AG08396 (cell line): Measurements from ENCODE around the gene MYL3.

Experiments
- DNase-seq: peaks from one replicate; pipeline ENCODE4 v3.0.0; 2012; ENCODE audit warnings: low spot score, mixed read lengths

MYL3 gene

DNA sequence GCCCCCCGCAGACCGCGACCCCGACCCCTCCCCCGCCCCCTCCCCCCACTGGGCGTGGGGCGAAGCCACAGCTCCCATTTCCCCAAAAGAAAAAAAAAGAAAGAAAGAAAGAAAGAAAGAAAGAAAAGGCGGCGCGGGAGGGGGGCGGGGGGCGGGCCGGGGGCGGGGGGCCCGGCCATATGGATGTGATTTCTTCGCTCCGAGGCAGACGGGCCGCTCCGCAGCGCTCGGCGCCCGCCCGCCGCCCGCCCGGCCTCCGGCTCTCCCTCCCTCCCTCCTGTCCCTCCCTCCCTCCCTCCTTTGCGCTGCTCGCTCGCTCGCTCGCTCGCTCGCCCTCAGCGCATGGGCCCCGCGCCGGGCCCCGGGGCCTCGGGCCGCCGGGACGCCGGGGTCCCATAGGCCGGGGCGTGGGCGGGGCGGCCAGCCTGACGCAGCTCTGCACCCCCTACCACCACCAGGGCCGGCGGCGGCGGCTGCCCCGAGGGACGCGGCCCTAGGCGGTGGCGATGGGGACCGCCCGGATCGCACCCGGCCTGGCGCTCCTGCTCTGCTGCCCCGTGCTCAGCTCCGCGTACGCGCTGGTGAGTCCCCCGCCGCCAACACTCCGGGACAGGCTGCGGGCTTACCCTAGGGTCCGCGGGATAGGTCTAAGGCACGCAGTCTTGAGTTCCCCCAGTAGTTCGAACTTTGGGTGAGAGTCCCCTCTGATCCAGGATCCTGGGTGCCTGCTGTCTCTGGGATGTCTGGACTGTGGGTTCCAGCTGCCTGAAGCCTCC is 20.0 kb upstream of the MYL3 start:
- DNase-seq = peak; percentile 80

DNA sequence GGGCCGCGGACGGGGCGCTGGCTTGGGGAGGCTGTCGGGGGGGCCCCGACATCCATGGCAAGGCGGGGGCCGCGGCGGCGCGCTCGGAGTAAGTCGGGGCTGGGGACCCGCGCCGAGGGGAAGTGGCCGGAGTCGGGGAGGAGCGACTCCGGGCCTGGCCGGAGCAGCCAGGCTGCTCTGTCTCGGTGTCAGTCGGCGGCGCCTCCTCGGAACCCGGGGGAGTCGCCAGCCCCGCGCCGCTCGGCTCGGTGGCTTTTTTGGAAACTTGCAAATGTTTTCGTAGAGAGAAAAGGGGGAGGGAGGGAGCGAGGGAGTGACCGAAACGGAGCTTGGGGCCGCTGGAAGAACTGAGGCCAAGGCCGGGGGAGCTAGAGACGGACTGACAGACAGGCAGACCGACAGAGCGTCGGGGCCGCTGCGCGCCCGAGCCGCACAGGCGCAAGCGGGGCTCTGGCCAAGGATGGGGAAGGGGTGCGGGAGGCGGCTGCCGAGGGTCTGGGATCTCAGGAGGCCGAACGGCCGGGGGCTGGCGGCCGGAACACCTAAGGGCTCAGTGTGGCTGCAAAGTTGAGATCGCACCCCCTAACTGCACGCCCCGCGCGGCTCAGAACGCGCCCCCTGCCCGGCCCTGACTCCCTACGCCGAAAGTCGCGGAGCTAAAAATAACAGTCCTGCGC is 19.3 kb upstream of the MYL3 start:
- peak; percentile 45 for DNase-seq

DNA sequence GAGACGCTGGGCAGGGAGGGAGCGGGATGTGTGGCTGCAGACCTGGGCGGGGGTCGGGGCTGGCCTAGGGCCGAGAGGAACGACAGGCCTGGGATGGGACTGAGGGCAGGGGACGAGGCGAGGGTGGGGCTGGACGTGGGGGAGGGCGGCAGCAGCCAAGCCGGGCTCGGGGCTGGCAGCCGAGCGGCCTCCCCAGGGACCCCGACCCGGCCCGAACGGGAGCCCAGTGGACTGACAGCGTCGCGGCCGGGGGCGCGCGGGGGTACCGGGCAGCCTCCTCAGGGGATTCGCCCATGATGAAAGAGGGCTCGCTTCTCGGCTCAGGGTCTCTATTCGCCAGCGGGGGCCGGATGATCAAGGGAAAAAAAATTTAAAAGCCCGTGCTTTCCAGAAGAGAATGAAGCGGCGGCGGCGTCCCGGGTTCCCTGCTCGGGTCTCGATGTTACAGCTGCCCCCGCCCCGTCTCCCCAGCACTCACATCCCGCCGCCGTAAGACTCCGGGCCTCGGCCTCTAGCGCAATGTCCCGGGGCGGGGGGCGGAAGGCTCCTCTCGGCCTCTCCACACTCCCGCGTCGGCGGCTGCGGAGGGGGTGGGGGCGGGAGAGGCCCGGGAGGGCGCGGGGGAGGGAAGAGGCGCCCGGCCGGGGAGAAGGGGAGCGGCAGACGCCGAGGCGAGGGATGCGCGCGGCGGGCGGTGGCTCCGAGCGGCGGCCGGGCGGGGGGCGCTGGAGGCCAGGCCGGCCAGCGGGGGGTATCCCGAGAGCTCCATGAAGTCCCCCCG is 18.5 kb upstream of the MYL3 start:
- DNase-seq = peak; percentile 48

DNA sequence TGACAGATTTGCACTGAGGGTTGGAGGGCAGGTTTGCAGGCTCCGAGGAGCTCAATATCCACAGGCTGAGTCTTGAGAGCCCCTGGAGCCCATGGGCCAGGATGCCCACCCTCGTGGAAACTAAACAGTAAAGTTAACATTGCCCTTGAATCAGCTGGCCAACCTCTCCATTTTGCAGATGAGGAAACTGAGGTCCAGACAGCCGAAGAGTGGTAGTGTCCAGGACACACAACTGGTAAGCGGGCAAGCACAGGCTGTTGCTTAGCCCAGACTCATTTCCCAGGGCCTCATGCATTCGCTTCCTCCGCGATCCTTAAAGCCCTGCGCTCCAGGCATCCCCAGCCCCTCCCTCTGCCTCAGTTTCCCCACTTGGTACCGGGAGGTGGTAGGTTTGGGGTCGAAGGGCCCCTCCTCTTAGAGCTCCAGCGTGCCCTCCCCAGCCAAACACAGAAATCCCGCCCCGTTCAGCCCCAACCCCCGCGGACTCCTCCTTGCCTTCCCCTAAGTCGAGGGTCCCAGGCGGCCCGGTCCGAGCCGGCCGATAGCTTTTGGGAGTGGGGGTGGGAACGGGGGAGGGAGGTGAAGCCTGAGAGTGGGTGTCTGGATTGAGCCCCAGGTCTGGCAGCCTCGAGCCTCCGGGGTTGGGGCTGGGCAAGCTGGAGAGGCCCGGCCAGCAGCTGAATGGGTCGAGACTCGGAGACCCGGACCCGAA is 17.8 kb upstream of the MYL3 start:
- no peak for DNase-seq

DNA sequence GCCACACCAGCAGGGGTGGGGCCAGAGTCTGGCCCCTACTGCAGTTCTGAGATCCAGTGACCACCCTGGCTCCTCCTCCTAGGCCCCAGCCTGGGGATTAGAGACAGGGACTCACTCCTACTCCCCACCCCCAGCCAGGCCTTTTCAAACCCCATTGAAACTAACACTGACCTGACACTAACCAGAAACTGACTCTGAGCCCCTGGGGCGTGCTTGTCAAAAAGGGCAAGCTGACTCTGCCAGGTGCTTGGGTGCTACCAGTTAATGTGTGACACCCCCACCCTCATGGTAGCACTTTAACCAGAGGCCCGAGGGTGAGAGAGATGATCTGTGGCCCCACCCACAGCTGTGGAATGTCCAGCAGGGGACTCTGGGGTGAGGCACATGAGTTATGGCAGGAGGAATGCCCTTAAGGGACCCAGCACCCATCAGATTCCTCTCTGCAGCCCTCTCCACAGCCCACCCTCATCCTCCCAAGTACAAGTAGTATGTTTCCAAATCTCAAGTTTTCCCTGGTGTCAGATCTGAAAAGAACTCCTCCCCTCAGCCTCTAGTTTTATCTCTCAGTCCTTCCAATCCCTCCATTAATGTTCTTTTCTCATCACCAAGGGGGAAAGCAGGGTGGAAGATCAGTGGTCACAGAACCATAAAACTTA is 15.7 kb upstream of the MYL3 start:
- no peak for DNase-seq

DNA sequence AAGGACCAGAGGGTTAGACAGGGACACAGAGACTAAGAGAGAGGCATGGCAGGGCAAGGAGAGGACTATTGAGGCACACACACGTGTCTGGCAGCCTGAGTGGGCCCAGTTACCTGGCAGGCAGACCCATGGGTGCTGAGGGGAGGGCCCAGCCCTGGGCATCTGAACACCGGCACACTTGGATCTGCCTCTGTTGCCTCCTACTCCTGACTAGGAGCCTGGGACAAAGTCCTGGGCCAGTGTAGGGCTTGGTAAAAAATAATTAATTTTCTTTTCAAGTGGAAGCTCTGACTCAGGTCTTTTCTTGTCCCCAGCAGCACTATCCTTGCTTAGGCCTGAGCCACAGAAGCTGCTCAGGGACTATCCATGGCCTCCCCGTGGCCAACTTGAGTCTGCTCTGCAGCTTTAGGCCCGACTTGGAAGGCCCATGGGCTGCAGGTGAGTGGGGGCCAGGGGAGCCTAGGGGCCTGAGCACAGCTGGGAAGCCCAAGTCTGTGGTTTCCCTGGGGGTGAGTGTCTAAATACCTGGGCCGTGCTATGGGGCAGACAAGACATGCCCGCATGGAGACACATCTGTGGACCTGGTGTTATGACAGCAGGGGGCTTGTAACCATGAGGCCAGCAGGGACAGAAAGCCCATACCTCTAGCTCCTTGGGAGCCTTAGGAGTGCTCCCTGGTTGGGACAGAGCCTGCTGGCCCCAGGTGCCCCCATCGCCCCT is 14.3 kb upstream of the MYL3 start, which contains the start of gene PTH1R:
TSS of gene PTH1R (plus strand) at position 316 of the 720 bp plus-strand sequence. CDS start 5,839 bp downstream, outside the sequence.
- no peak for DNase-seq

DNA sequence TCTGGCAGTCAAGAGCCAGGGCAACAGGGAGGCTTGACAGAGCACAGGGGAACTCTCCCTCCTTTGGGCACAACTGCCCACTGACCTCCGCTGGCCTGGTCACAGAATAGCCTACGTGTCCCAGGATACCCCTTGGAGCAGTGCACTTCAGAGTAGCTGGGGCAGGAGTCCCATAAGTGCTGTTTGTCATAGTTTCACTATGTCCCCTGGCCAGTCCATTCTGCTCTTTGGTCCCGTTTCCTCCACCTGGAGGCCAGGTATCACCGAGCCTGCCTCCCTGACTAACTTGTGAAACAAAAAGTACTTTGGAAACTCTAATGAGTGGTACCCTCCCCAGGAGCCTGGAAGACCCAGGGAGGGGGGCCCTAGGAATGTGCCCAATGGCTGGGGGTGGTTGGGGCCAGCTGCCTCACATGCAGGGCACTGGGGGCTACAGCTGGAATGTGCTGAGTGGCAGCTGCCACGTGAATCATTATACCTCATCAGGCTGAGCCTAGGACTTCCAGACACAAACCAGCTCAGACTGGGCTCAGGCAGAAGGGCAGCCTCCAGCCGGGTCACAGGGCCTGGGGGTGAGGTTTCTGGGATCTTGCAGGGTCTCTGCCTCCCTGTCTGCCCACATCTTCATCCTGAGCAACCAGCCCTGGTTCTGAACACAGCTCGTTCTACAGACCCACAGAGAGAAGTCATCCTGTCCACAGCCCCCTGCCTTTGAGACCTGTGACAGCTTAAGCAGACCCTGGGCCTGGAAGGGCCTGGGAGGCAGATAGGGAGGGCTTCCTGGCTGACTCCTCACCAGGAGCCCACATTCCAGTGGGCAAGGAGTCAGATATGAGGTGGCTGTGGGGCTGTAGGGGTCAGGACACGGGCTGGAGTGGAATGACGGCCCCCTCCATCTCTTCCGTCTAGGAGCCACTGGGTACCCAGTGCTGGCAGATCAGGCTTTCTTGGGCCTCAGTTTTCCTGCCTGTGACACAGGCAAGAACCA is 13.4 kb upstream of the MYL3 start:
- DNase-seq = no peak

DNA sequence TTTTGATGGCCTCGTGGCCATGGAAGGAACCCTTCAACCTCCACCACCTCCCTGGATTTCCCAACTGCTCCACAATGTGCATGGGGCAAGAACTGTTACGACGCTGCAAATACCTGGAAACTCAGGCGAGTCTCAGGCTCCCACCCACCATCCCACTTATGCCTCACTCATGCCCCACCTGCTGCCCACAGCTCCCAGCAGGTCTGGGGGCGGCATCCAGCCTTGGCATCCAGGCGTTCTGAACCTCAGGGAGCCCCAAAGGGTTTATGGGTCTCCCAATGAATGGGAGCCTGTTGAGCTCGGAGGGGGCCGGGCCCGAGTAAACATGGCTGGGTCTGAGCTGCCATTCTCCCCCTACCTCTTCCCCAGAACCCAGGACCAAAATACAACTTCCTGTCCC is 12.3 kb upstream of the MYL3 start:
- no peak for DNase-seq

DNA sequence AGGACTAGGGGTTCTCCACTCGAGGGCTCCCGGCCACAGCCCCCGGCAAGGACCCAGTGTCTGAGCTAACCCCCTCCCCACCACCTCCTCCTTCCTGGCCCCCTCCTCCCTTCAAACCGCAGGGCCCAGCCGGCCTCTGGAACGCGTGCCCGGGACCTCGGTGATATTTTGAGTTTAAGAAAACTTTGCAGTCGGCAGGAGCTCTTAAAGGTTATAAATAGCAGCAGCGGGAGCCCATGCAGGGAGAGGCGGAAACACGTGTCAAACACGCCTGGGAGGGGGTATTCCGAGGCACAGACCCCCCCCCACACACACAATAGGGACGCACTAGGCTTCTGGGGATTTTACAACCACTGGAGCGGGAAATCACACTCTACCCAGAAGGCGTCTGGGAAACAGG is 11.2 kb upstream of the MYL3 start:
- DNase-seq = no peak

DNA sequence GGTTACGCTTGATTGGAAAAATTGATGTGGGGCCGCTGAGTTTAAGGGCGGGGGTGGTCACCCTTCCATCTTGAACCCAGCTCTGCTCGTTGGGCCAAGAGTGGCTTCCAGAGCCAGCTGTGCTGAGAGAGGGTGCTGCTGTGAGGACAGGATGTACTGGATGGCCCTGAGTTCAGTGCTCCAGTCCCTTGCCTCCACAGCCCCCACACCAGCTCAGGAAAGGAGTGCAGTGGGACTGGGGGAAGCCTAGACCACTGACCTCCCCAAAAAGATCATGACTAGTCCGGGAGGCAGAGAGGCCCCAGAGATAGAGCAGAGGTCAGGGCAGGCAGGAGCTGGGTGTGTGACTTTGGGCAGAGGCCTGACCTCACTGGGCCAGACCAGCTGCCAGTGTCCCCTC is 10.3 kb upstream of the MYL3 start:
- no peak for DNase-seq

DNA sequence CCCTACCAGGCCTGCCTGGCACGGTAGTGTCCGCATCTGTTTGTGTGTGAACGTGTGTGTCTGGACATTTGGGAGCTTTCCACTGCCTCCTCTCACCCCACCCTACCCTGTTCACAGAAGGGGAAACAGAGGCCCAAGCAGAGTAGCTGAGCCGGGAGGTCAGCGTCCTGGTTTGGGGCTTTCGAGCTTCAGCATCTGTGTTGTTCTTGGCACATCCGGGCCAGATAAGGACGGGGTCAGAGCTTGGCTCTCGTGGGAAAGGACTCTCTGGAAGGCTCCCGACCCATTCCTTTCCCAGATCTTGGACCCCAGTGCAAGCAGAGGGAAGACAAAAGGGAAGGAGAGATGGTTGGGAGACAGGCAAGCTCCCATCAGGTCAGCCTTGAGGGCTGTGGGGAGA is 8.0 kb upstream of the MYL3 start:
- DNase-seq = no peak

DNA sequence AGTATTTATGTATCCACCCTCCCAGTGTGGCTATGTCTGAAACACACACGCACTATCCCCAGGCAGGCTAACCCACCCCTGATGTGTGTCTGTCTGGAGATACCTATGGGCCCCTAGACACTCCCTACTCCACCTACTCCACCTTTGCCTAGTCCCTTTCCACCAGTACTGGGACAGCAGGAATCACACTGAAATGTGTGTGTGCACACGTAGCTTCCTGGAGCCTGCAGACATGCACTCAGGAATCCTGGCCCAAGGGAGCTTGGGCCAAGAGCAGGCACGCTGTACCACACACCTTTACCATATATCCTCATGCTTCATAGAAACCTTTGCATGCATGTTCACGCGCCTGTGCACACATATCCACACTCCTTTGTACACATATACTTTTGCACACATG is 7.4 kb upstream of the MYL3 start:
- DNase-seq = no peak

DNA sequence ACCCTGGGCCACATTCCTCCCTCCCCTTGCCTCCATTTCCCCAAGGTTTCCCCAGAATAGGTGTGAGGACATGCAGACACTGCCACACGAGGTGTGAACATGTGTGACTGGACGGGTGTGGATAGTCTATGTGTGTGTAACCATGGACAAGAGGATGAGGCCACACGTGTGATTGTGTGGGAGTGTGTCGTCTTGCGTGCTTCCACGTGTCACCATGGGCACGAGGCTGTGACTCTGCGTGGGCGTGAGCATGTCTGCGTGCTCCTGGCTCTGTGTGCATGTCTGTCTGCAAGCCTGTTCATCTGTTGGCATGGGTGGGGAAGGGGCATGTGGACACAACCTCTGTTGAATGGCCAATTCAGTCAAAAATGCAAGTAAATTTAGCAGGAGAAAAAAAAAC is 6.2 kb upstream of the MYL3 start:
- no peak for DNase-seq

DNA sequence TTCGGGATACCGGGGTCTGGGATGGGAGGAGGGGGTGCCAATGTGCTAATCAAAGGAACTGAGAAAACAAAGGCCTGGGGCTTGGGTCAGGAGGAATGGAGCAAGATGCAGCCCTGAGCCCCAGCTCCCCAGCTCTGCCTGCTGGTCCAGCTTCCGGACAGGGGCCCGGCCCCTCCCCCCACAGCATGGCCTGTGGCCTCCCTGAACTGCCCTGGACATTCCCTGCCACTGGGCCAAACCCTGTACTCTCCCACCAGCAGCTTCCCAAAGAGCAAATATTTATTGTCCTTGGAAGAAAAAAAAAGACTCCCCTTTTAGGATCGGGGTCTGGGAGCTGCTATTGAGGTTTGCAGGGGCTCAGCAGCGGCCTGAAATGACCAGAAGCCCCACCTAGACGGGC is 5.7 kb upstream of the MYL3 start:
- no peak for DNase-seq

DNA sequence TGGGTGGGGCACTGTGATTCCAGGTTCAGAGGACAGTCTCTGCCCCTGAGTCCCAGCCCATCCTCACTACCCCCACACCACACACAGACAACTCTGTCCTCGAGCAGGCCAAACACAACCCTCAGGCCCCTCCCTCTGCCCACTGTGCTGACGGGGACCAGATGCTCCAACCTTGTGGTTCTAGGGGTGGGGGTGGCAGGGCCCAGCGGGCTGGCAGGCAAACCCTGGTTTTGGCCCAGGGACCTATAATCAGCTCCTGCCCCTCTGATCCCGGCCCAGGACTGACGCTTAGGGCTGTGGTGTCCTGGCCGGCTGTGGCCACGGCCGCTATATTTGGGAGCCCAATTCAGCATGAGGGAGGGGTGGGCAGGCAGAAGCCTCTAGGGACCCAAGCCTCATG is 5.0 kb upstream of the MYL3 start:
- no peak for DNase-seq

DNA sequence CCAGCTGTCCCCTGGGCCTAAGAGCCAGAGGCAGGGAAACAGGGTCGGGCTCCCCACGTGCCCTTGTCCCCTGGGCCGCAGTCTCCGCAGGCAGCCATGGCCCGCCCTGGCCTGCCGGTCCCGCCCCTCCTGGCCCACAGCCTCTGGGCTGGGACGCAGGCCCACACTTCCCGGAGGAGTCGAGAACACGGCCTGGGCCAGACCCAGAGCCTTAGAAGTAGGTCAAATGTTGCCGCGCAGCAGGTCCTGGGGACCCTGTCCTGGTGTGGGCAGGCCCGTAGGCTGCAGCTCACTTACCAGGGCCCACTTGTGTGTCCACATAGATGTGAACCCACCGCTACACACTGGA is 4.3 kb upstream of the MYL3 start:
- DNase-seq = peak; percentile 66

DNA sequence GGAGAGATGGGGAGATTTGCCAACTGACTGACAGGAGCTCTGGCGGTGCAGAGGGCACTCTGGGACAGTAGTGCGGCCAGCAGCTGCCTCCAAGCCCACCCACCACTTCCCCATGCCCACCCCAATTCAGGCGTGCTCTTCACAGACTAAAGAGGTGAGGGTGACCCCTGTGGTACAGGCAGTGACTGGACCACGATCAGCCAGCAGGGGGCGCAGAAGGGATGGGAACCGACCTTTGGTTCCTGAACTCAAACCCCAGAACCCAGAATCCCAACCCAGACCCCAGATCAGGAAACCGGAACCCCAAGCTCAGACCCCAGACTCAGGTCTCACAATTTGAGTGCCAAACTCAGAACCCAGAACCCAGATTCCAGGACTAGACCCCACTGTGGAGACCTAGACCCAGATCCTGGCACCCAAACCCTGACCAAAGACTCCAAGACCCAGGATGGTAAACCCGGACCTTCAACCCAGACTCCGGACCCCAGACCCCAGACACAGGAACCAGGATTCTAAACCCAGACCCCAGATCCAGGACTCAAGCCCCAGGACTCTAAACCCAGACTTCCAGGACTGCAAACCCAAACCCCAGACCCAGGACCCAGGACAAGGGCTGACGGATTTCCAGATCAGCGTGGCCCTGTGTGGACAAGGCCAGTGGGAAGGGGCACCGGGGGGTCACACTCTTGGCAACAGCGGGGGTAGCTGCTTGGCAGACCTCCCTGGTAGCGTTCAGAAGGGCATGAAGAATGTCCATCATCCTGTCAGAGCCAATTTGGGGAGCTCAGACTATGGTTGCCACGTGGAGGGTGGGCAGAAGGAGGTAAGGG is 3.7 kb upstream of the MYL3 start:
- peak; percentile 85 for DNase-seq

DNA sequence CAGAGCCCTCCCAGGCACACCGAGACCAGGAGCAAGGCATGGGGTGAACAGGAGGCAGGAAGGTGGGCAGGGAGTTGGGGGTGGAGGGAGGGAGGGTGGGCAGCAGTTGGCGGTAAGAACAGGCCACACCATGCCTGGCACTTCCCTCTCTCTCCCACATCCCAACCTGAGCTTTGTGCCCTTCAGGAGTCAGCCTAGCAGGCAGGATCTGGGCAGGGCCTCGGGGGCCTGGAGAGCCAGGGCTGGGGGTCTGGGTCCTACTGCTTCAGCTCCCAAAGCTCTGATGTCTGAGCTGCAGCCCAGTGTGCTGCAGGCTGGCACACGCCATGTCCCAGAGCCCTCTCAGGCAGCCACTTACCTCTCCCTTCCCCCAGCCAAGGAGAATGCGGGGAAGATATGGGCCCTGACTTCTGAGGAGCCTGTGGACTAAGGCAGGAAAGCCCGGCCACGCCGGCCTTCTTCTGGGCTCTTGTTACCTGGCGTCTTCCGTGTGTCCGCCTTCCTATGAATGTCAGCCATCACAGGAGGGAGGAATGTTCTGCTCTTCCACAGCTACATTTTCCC is 2.9 kb upstream of the MYL3 start:
- no peak for DNase-seq

DNA sequence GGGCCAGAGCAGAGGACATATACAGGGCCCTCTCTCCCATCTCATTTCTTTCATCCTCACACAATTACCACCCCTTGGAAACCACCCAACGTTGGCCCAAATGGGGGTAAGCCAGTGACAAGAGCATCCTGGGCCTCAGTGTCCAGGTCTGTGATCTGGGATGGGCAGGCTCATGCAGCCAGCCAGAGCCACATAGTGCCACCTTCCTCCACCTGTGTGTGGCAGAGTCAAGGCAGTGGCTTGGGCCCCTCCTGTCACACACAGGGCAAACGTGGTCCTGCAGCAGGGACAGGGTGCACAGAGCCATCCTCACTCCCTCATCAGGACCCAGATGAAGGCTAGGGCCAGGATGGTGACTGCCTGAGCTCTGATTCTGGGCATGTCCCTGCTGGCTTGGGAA is 2.3 kb upstream of the MYL3 start:
- DNase-seq = no peak
